Astrocyte of the spinal cord (primary cell): ENCODE results near the gene AP5S1.
A peak's percentile ranks its signal among the peaks of the same experiment; 100 is the strongest.

Experiments used
- DNase-seq: peaks from one replicate; pipeline ENCODE4 v3.0.0; 2011; ENCODE audit warnings: low read depth, low spot score
- H3K4me3 ChIP-seq: 2 replicates; pipeline ENCODE4 v1.5.1; 2011; ENCODE audit warnings: low read depth, mild to moderate bottlenecking, low read length, moderate library complexity
- CTCF ChIP-seq: IDR thresholded peaks from 2 replicates; pipeline ENCODE4 v1.5.1; 2012; ENCODE audit warnings: low read depth, mild to moderate bottlenecking, low read length, inconsistent platforms
- in situ Hi-C: cut with HindIII; loops from 2 replicates; pipeline ENCODE4 v1.10.0; 2017; ENCODE audit warnings: low sequenced_read_pairs

AP5S1 gene

GRCh38 chr20:3794701-3795420, 25.5 kb upstream of the AP5S1 start:
- H3K4me3 ChIP-seq: peak overlapping the region; percentile 70
- in situ Hi-C loops: no loop called here
- DNase-seq: no peak
- no peak for TF ChIP-seq CTCF

GRCh38 chr20:3795511-3796468, 24.6 kb upstream of the AP5S1 start, which contains the start of gene CDC25B:
TSS of gene CDC25B (plus strand) at chr20:3796310. CDS start at chr20:3796532, 222 bp downstream.
- peak within 1 kb of the TSS; percentile 70 for H3K4me3 ChIP-seq
- in situ Hi-C loops: no loop called here
- peak; percentile 47 for TF ChIP-seq CTCF
- DNase-seq: peak; percentile 95

- TF ChIP-seq CTCF: no peak
- H3K4me3 ChIP-seq: peak overlapping the region; percentile 70
- DNase-seq: no peak
- in situ Hi-C loops: no loop called here
Measured at GRCh38 chr20:3796477-3797225, 23.7 kb upstream of the AP5S1 start.

- no peak for DNase-seq
- H3K4me3 ChIP-seq: peak overlapping the region; percentile 70
- no peak for TF ChIP-seq CTCF
- in situ Hi-C loops: no loop called here
Measured at GRCh38 chr20:3797226-3797545, 23.2 kb upstream of the AP5S1 start.

GRCh38 chr20:3797592-3798372, 22.6 kb upstream of the AP5S1 start:
- DNase-seq: no peak
- in situ Hi-C loops: no loop called here
- peak overlapping the region; percentile 70 for H3K4me3 ChIP-seq
- TF ChIP-seq CTCF: no peak
